ENCODE data around the gene TMEM187.

Gene TMEM187

DNA sequence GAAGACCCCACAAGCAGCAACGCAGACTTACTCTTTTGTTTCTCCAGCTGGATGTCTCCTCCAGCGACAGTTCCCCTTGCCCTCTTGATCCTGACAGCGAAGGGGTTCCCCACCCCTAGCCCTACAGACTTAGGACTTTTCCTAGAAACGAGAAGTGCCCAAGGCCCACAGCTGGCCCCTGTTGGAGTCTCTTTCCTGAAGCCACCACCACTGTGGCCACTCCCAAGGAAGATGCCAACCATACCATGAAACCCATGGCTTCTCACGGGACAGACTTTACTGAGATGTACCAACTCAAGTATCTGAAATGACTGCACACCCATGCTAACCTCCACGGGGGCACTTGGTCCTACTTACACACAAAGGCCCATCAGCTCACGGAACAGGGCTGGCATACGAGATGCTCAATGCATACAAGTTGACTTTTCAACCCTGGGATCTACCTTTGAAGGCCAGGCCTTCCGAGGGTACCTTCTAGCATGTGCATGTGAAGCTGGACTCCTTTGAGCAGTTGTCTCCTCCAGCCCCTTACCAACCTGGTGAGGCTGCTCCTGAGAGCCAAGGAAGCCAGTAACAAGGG is 48.1 kb downstream of the TMEM187 start:
- no peaks in the 10 kb centered on the region for H3K9me3 ChIP-seq
- H3K4me3 ChIP-seq (ENCODE audit: low read depth in 1 of 2, low read length in 1 of 2) = peak overlapping the region; percentile 62 to 65
- peak overlapping the region; percentile 91 for H3K27ac ChIP-seq
- H3K4me1 ChIP-seq (ENCODE audit: control insufficient read depth in 1 of 2, insufficient read depth in 1 of 2, low read depth in 1 of 2, low read length in 1 of 2) = peaks cover 25 to 26% of the 10 kb centered on the region in 2 experiments
- TF ChIP-seq, protein P1, sequence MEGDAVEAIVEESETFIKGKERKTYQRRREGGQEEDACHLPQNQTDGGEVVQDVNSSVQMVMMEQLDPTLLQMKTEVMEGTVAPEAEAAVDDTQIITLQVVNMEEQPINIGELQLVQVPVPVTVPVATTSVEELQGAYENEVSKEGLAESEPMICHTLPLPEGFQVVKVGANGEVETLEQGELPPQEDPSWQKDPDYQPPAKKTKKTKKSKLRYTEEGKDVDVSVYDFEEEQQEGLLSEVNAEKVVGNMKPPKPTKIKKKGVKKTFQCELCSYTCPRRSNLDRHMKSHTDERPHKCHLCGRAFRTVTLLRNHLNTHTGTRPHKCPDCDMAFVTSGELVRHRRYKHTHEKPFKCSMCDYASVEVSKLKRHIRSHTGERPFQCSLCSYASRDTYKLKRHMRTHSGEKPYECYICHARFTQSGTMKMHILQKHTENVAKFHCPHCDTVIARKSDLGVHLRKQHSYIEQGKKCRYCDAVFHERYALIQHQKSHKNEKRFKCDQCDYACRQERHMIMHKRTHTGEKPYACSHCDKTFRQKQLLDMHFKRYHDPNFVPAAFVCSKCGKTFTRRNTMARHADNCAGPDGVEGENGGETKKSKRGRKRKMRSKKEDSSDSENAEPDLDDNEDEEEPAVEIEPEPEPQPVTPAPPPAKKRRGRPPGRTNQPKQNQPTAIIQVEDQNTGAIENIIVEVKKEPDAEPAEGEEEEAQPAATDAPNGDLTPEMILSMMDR (IDR thresholded peaks at IDR 0.05) = no peak
- no peaks in the 10 kb centered on the region for H3K27me3 ChIP-seq
- H3K36me3 ChIP-seq = peaks cover 18% of the 10 kb centered on the region

GRCh38 chrX:154021131-154021611 is 48.6 kb downstream of the TMEM187 start:
- Histone ChIP-seq H3K27me3 (no peaks in the 10 kb centered on the region), H3K4me3 (ENCODE audit: low read depth in 1 of 2, low read length in 1 of 2) (no peak overlapping the region), H3K4me1 (ENCODE audit: control insufficient read depth in 1 of 2, insufficient read depth in 1 of 2, low read depth in 1 of 2, low read length in 1 of 2) (peaks cover 25 to 26% of the 10 kb centered on the region in 2 experiments), H3K27ac (peak overlapping the region; percentile 91), H3K36me3 (peaks cover 15% of the 10 kb centered on the region), H3K9me3 (no peaks in the 10 kb centered on the region)
- TF ChIP-seq, protein P1 (IDR thresholded peaks at IDR 0.05) = no peak

DNA sequence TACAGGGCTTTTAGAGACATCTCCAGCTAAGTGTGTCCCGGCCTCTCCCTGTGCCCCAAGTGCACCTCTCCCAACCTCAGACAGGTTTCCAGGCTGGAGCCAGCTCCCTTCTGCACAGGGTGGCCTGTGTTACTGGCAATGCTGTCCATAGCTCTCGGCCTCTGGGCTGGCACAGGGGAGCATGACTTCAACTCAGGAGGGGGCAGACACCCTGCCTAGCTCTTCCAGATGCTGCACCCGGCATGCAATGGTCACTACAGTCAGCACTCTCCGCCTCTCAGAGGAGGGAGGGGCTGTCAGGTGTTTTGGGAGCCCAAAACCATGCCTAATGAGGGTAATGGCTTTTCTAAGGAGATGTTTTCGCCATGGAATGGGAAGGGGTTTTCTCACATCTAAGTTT is 49.6 kb downstream of the TMEM187 start:
- Histone ChIP-seq H3K4me3 (ENCODE audit: low read depth in 1 of 2, low read length in 1 of 2) (no peak overlapping the region), H3K27me3 (no peaks in the 10 kb centered on the region), H3K27ac (no peak overlapping the region), H3K36me3 (peaks cover 11% of the 10 kb centered on the region), H3K4me1 (ENCODE audit: control insufficient read depth in 1 of 2, insufficient read depth in 1 of 2, low read depth in 1 of 2, low read length in 1 of 2) (peaks cover 25 to 26% of the 10 kb centered on the region in 2 experiments), H3K9me3 (no peaks in the 10 kb centered on the region)
- TF ChIP-seq, protein P1 (IDR thresholded peaks at IDR 0.05) = no peak

GRCh38 chrX:154023276-154024000 is 50.9 kb downstream of the TMEM187 start:
- TF ChIP-seq, protein P1 (IDR thresholded peaks at IDR 0.05) = no peak
- H3K27me3 ChIP-seq = no peaks in the 10 kb centered on the region
- no peak overlapping the region for H3K4me3 ChIP-seq (ENCODE audit: low read depth in 1 of 2, low read length in 1 of 2)
- H3K4me1 ChIP-seq (ENCODE audit: control insufficient read depth in 1 of 2, insufficient read depth in 1 of 2, low read depth in 1 of 2, low read length in 1 of 2) = peaks cover 18 to 21% of the 10 kb centered on the region in 2 experiments
- peak overlapping the region; percentile 15 for H3K27ac ChIP-seq
- H3K9me3 ChIP-seq = no peaks in the 10 kb centered on the region
- peaks cover 8% of the 10 kb centered on the region for H3K36me3 ChIP-seq

DNA sequence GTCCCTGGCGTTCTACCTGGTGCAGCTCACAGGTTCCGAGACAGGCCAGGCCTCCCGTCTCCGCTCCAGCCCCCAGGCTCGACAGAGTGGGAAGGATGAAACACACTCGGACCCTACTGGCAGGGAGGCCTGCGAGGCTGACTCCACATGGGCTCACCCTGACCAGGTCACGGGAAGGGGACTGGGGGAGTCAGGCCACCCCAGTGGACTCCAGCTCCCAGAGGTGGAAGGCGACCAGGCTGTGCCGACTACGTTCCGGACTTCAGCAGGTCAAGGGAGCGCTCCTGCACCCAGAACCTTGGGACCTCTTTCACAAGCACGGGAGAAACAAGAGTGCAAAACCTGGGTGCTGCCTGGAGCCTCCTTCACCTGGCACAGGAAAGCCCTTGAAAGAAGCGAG is 51.7 kb downstream of the TMEM187 start:
- Histone ChIP-seq H3K9me3 (no peaks in the 10 kb centered on the region), H3K27ac (no peak overlapping the region), H3K4me3 (ENCODE audit: low read depth in 1 of 2, low read length in 1 of 2) (no peak overlapping the region), H3K36me3 (peaks cover 13% of the 10 kb centered on the region), H3K27me3 (no peaks in the 10 kb centered on the region), H3K4me1 (ENCODE audit: control insufficient read depth in 1 of 2, insufficient read depth in 1 of 2, low read depth in 1 of 2, low read length in 1 of 2) (peaks cover 13 to 17% of the 10 kb centered on the region in 2 experiments)
- TF ChIP-seq, protein P1 (IDR thresholded peaks at IDR 0.05) = no peak
